Sigmoid colon (tissue), 4 donors: ENCODE results near the gene TM9SF3.

ENCODE experiments used
- POLR2A ChIP-seq, 2 donors: fragments of 450-650 bp; IDR thresholded peaks; one replicate each; pipeline ENCODE4 v1.6.1; 2016; ENCODE audit warnings: antibody characterized with exemption in 2 of 2, mild to moderate bottlenecking in 2 of 2, moderate library complexity in 2 of 2
- POLR2AphosphoS5 ChIP-seq, 4 donors: sonication (generic); formaldehyde crosslinking; IDR thresholded peaks; one replicate each; pipeline ENCODE4 v1.6.1; 2017; ENCODE audit warnings: antibody characterized with exemption in 4 of 4

- no peak for TF ChIP-seq POLR2AphosphoS5 (IDR thresholded peaks at IDR 0.05)
- TF ChIP-seq POLR2A (IDR thresholded peaks at IDR 0.05), result no peak
Measured at GRCh38 chr10:96501985-96502384, 84.8 kb downstream of the TM9SF3 start.
